ENCODE results near the gene OR7C2. TPM values are rescaled to one million over a fixed set of nuclear protein-coding genes. Genes with fewer than 3 reads are reported as not detected.
"Not testable (repeated sequence)": the region's sequence is repeated elsewhere in the genome, so short reads cannot be mapped to it uniquely, and the experiment has no call there.

OR7C2 gene
- total and polyA plus RNA-seq, 7 experiments from 2014 or later, result not detected

GRCh38 chr19:14943601-14944000, 2.3 kb downstream of the OR7C2 start:
- ChIA-PET CTCF (no interaction called here), POLR2A (no interaction called here)
- no peak overlapping the region for H3K4me3 ChIP-seq (ENCODE audit: low read length)
- no peak overlapping the region for H3K27ac ChIP-seq (ENCODE audit: low read depth, low read length)
- Mint-ChIP-seq H3K27ac (peak overlapping the region in 6 of 9 donors; percentile 3 to 75 (median 13)), H3K36me3 (no peaks in the 10 kb centered on the region), H3K9me3 (no peaks in the 10 kb centered on the region), H3K4me3 (peak overlapping the region in 6 of 10 donors; percentile 5 to 67 (median 12)), H3K4me1 (peaks cover 0 to 17% (median 11%) of the 10 kb centered on the region in 7 donors), H3K27me3 (peaks cover 0 to 8% (median 0%) of the 10 kb centered on the region in 5 donors)
- DNase-seq, result peak in 2 of 9 donors; percentile 2 to 20
- ATAC-seq, result peak; percentile 65
- no peaks in the 10 kb centered on the region for H3K27me3 ChIP-seq (ENCODE audit: control insufficient read depth in 2 of 2, insufficient read depth in 2 of 2, low read length in 2 of 2)
- H3K36me3 ChIP-seq (ENCODE audit: control insufficient read depth in 2 of 3, insufficient read depth in 3 of 3, low read length in 3 of 3), result no peaks in the 10 kb centered on the region
- H3K9me3 ChIP-seq (ENCODE audit: control insufficient read depth in 2 of 3, low read length in 3 of 3), result no peaks in the 10 kb centered on the region
- intact Hi-C loops (cut with micrococcal nuclease), result no loop called here
- H3K4me1 ChIP-seq (ENCODE audit: control insufficient read depth in 2 of 2, insufficient read depth in 2 of 2, low read length in 2 of 2), result no peaks in the 10 kb centered on the region

- Histone ChIP-seq H3K4me3 (ENCODE audit: low read length) (no peak overlapping the region), H3K4me1 (ENCODE audit: control insufficient read depth in 2 of 2, insufficient read depth in 2 of 2, low read length in 2 of 2) (no peaks in the 10 kb centered on the region), H3K9me3 (ENCODE audit: control insufficient read depth in 2 of 3, low read length in 3 of 3) (no peaks in the 10 kb centered on the region), H3K27ac (ENCODE audit: low read depth, low read length) (no peak overlapping the region), H3K27me3 (ENCODE audit: control insufficient read depth in 2 of 2, insufficient read depth in 2 of 2, low read length in 2 of 2) (no peaks in the 10 kb centered on the region), H3K36me3 (ENCODE audit: control insufficient read depth in 2 of 3, insufficient read depth in 3 of 3, low read length in 3 of 3) (no peaks in the 10 kb centered on the region)
- no peak overlapping the region for H3K4me3 Mint-ChIP-seq
- H3K36me3 Mint-ChIP-seq, result no peaks in the 10 kb centered on the region
- DNase-seq (no peak), ATAC-seq (no peak)
- peaks cover 0 to 8% (median 0%) of the 10 kb centered on the region in 5 donors for H3K27me3 Mint-ChIP-seq
- H3K9me3 Mint-ChIP-seq, result no peaks in the 10 kb centered on the region
- intact Hi-C loops (cut with micrococcal nuclease), result no loop called here
- CTCF ChIA-PET, result no interaction called here
- POLR2A ChIA-PET, result no interaction called here
- H3K27ac Mint-ChIP-seq, result peak overlapping the region in 1 of 9 donors; percentile 1
- peaks cover 0 to 17% (median 11%) of the 10 kb centered on the region in 7 donors for H3K4me1 Mint-ChIP-seq
These were observed 3.2 kb downstream of the OR7C2 start for GRCh38 chr19:14944456-14944855.

DNA sequence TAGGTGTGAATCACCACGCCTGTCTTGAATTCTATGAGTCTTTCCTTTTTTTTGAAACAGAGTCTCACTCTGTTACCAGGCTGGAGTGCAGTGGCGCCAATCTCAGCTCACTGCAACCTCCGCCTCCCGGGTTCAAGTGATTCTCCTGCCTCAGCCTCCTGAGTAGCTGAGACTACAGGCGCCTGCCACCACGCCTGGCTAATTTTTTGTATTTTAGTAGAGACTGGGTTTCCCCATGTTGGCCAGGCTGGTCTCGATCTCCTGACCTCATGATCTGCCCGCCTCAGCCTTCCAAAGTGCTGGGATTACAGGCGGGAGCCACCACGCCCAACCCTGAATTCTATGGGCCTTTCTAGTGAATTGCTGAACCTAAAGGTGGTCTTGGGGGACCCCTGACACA, 8.1 kb downstream of the OR7C2 start:
- H3K4me1 ChIP-seq (ENCODE audit: control insufficient read depth in 2 of 2, insufficient read depth in 2 of 2, low read length in 2 of 2); H3K9me3 Mint-ChIP-seq; ATAC-seq; H3K9me3 ChIP-seq (ENCODE audit: control insufficient read depth in 2 of 3, low read length in 3 of 3); H3K27ac Mint-ChIP-seq; H3K36me3 ChIP-seq (ENCODE audit: control insufficient read depth in 2 of 3, insufficient read depth in 3 of 3, low read length in 3 of 3); H3K4me3 Mint-ChIP-seq; POLR2A ChIA-PET; H3K27ac ChIP-seq (ENCODE audit: low read depth, low read length); H3K4me1 Mint-ChIP-seq; CTCF ChIA-PET; DNase-seq; H3K36me3 Mint-ChIP-seq; intact Hi-C loops (cut with micrococcal nuclease); H3K27me3 ChIP-seq (ENCODE audit: control insufficient read depth in 2 of 2, insufficient read depth in 2 of 2, low read length in 2 of 2); H3K4me3 ChIP-seq (ENCODE audit: low read length): not testable (repeated sequence)
- H3K27me3 Mint-ChIP-seq, result peaks cover 0 to 16% (median 7%) of the 10 kb centered on the region in 5 donors

DNA sequence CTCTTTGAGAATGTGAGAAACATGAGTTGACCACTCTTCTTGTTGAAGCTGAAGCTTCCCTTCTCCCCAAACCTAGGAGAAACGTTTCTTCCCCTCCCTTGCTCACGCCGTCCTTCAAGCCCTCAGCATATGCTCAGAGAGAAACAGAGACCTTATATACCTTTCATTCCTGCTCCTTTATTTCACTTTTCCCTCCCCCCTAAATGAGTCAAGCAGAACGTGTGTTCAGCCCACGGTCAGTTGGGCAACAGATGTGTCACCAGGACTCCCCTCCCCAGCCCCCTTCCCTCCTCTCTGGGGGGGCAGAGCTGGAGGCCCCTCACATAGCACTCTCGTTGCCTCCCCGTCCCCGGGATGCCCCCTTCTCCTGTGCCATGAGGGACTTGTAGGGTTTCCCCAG, 8.6 kb downstream of the OR7C2 start:
- CTCF ChIA-PET, result no interaction called here
- no peak overlapping the region for H3K27ac ChIP-seq (ENCODE audit: low read depth, low read length)
- H3K9me3 ChIP-seq (ENCODE audit: control insufficient read depth in 2 of 3, low read length in 3 of 3), result no peaks in the 10 kb centered on the region
- H3K4me3 ChIP-seq (ENCODE audit: low read length), result no peak overlapping the region
- Mint-ChIP-seq H3K9me3 (peaks cover 0 to 10% (median 0%) of the 10 kb centered on the region in 11 donors), H3K36me3 (no peaks in the 10 kb centered on the region), H3K4me1 (peaks cover 0 to under 1% (median 0%) of the 10 kb centered on the region in 7 donors), H3K4me3 (no peak overlapping the region), H3K27me3 (peaks cover 0 to 20% (median 7%) of the 10 kb centered on the region in 5 donors), H3K27ac (no peak overlapping the region)
- ATAC-seq (no peak), DNase-seq (no peak)
- no peaks in the 10 kb centered on the region for H3K4me1 ChIP-seq (ENCODE audit: control insufficient read depth in 2 of 2, insufficient read depth in 2 of 2, low read length in 2 of 2)
- intact Hi-C loops (cut with micrococcal nuclease), result no loop called here
- no peaks in the 10 kb centered on the region for H3K27me3 ChIP-seq (ENCODE audit: control insufficient read depth in 2 of 2, insufficient read depth in 2 of 2, low read length in 2 of 2)
- no peaks in the 10 kb centered on the region for H3K36me3 ChIP-seq (ENCODE audit: control insufficient read depth in 2 of 3, insufficient read depth in 3 of 3, low read length in 3 of 3)
- POLR2A ChIA-PET, result no interaction called here

DNA sequence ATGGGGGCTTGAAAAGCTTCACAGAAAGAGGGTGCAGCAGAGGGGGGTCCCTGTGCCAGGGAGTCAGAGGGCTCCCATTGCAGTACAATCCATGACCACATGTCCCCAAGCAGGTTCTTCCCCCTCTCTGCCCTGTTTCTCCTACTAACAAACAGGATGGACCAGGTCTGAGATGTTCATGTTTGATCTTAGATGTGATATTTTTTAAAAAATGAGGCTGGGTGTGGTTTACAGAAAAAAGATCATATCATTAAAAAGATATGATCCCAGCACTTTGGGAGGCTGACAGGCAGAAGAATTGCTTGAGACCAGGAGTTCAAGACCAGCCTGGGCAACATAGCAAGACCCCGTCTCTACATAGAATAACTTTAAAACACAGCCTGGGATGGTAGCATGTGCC, 9.1 kb downstream of the OR7C2 start:
- CTCF ChIA-PET, result no interaction called here

GRCh38 chr19:14952767-14953166, 11.5 kb downstream of the OR7C2 start:
- Histone ChIP-seq H3K27me3 (ENCODE audit: control insufficient read depth in 2 of 2, insufficient read depth in 2 of 2, low read length in 2 of 2) (no peaks in the 10 kb centered on the region), H3K4me1 (ENCODE audit: control insufficient read depth in 2 of 2, insufficient read depth in 2 of 2, low read length in 2 of 2) (no peaks in the 10 kb centered on the region), H3K36me3 (ENCODE audit: control insufficient read depth in 2 of 3, insufficient read depth in 3 of 3, low read length in 3 of 3) (no peaks in the 10 kb centered on the region), H3K27ac (ENCODE audit: low read depth, low read length) (no peak overlapping the region), H3K4me3 (ENCODE audit: low read length) (no peak overlapping the region), H3K9me3 (ENCODE audit: control insufficient read depth in 2 of 3, low read length in 3 of 3) (peaks cover 0 to 6% (median 4%) of the 10 kb centered on the region in 3 experiments)
- Mint-ChIP-seq H3K9me3 (peaks cover 0 to 21% (median 13%) of the 10 kb centered on the region in 11 donors), H3K4me3 (no peak overlapping the region), H3K36me3 (peaks cover 0 to 9% (median 5%) of the 10 kb centered on the region in 5 donors), H3K27ac (no peak overlapping the region), H3K27me3 (peaks cover 0 to 32% (median 18%) of the 10 kb centered on the region in 5 donors), H3K4me1 (peaks cover 0 to 2% (median 0%) of the 10 kb centered on the region in 7 donors)
- no peak for ATAC-seq
- ChIA-PET CTCF (interaction anchor here (0.6 kb wide), 1 partner anchor 13 kb away, joined by 3 read pairs; no protein-coding TSS in a partner anchor), POLR2A (no interaction called here)
- no peak for DNase-seq
- intact Hi-C loops (cut with micrococcal nuclease), result no loop called here

More for the DNA sequence above, 9.1 kb downstream of the OR7C2 start:
- POLR2A ChIA-PET, result no interaction called here
- Mint-ChIP-seq H3K9me3 (peaks cover 0 to 12% (median 0%) of the 10 kb centered on the region in 11 donors), H3K27ac (no peak overlapping the region), H3K27me3 (peaks cover 0 to 24% (median 7%) of the 10 kb centered on the region in 5 donors), H3K4me1 (no peaks in the 10 kb centered on the region), H3K36me3 (no peaks in the 10 kb centered on the region), H3K4me3 (no peak overlapping the region)
- ATAC-seq, result no peak
- no peaks in the 10 kb centered on the region for H3K4me1 ChIP-seq (ENCODE audit: control insufficient read depth in 2 of 2, insufficient read depth in 2 of 2, low read length in 2 of 2)
- H3K9me3 ChIP-seq (ENCODE audit: control insufficient read depth in 2 of 3, low read length in 3 of 3), result no peaks in the 10 kb centered on the region
- no peaks in the 10 kb centered on the region for H3K36me3 ChIP-seq (ENCODE audit: control insufficient read depth in 2 of 3, insufficient read depth in 3 of 3, low read length in 3 of 3)
- H3K27ac ChIP-seq (ENCODE audit: low read depth, low read length), result no peak overlapping the region
- DNase-seq, result no peak
- H3K4me3 ChIP-seq (ENCODE audit: low read length), result no peak overlapping the region
- intact Hi-C loops (cut with micrococcal nuclease), result no loop called here
- no peaks in the 10 kb centered on the region for H3K27me3 ChIP-seq (ENCODE audit: control insufficient read depth in 2 of 2, insufficient read depth in 2 of 2, low read length in 2 of 2)

DNA sequence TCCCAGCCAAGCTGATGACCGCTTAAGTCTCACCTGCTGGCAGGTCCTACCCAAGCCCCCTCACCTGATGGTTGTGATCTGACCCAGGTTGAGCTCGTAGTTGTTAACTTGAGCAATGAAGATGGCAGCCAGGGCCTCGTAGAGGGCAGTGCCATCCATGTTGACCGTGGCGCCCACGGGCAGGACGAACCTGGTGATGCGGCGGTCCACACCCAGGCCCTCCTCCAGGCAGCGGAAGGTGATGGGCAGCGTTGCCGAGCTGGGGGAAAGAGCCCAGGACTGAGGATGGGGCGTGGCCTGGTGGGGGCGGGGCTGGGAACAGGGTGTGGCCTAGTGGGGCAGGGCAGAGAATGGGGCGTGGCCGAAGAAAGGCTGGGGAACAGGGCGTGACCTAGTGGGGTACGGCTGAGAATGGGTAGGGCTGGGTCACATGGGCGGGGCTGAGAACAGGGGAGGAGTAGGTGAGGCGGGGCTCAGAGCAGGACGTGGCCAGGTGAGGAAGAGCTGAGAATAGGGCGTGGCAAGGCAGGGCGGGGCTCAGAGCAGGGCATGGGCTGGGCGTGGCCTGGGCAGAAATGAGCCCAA, 12.9 kb downstream of the OR7C2 start:
- Histone ChIP-seq H3K27me3 (ENCODE audit: control insufficient read depth in 2 of 2, insufficient read depth in 2 of 2, low read length in 2 of 2) (no peaks in the 10 kb centered on the region), H3K4me3 (ENCODE audit: low read length) (no peak overlapping the region), H3K36me3 (ENCODE audit: control insufficient read depth in 2 of 3, insufficient read depth in 3 of 3, low read length in 3 of 3) (no peaks in the 10 kb centered on the region), H3K9me3 (ENCODE audit: control insufficient read depth in 2 of 3, low read length in 3 of 3) (peaks cover 0 to 19% (median 4%) of the 10 kb centered on the region in 3 experiments), H3K27ac (ENCODE audit: low read depth, low read length) (no peak overlapping the region), H3K4me1 (ENCODE audit: control insufficient read depth in 2 of 2, insufficient read depth in 2 of 2, low read length in 2 of 2) (no peaks in the 10 kb centered on the region)
- CTCF ChIA-PET, result no interaction called here
- Mint-ChIP-seq H3K4me1 (peaks cover 0 to 2% (median 0%) of the 10 kb centered on the region in 7 donors), H3K36me3 (peaks cover 0 to 9% (median 5%) of the 10 kb centered on the region in 5 donors), H3K27ac (no peak overlapping the region), H3K27me3 (peaks cover 0 to 32% (median 18%) of the 10 kb centered on the region in 5 donors), H3K9me3 (peaks cover 0 to 23% (median 14%) of the 10 kb centered on the region in 11 donors), H3K4me3 (no peak overlapping the region)
- intact Hi-C loops (cut with micrococcal nuclease), result no loop called here
- POLR2A ChIA-PET, result no interaction called here
- no peak for ATAC-seq
- no peak for DNase-seq

All from naive thymus-derived CD4-positive, alpha-beta T cell (primary cell).